A673 (cell line): Measurements from ENCODE around the gene RNASET2.
"Not testable (repeated sequence)": the region's sequence is repeated elsewhere in the genome, so short reads cannot be mapped to it uniquely, and the experiment has no call there.

ENCODE experiments used
- EZH2 ChIP-seq: fragments of 200-600 bp; sonication (generic); IDR thresholded peaks from 2 replicates; pipeline ENCODE4 v1.6.1; 2017; ENCODE audit warnings: borderline replicate concordance, low read depth, mild to moderate bottlenecking, mixed read lengths, antibody characterized with exemption, low read length; ENCODE audit not compliant: poor library complexity, severe bottlenecking
- TF ChIP-seq, protein P1 (sequence below): fragments of 300-800, 200-600 bp; sonication (generic); conservative IDR thresholded peaks from 2 replicates; pipeline ENCODE4 v1.5.1; 2017; ENCODE audit warnings: low read depth, mild to moderate bottlenecking, antibody characterized with exemption, low read length, moderate library complexity, mixed read lengths

DNA sequence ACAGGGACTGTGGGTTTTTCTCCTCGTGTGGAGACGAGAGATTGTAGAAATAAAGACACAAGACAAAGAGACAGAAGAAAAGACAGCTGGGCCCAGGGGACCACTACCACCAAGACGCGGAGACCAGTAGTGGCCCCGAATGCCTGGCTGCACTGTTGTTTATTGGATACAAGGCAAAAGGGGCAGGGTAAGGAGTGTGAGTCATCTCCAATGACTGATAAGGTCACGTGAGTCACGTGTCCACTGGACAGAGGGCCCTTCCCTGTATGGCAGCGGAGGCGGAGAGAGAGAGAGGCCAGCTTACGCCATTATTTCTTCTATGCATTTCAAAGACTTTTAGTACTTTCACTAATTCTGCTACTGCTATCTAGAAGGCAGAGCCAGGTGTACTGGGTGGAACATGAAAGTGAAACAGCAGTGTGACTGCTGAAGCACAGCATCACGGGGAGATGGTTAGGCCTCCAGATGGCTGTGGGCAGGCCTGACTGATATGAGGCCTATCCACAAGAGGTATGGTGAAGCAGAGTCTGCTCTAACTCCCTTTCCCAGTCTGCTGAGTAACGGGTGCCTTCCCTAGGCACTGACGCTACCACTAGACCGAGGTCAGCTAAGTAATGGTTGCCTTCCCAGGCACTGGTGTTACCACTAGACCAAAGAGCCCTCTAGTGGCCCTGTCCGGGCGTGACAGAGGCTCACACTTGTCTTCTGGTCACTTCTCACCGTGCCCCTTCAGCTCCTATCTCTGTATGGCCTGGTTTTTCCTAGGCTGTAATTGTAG, 5.3 kb downstream of the RNASET2 start:
- TF ChIP-seq, protein P1, sequence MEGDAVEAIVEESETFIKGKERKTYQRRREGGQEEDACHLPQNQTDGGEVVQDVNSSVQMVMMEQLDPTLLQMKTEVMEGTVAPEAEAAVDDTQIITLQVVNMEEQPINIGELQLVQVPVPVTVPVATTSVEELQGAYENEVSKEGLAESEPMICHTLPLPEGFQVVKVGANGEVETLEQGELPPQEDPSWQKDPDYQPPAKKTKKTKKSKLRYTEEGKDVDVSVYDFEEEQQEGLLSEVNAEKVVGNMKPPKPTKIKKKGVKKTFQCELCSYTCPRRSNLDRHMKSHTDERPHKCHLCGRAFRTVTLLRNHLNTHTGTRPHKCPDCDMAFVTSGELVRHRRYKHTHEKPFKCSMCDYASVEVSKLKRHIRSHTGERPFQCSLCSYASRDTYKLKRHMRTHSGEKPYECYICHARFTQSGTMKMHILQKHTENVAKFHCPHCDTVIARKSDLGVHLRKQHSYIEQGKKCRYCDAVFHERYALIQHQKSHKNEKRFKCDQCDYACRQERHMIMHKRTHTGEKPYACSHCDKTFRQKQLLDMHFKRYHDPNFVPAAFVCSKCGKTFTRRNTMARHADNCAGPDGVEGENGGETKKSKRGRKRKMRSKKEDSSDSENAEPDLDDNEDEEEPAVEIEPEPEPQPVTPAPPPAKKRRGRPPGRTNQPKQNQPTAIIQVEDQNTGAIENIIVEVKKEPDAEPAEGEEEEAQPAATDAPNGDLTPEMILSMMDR = peak; percentile 68
- not testable (repeated sequence) for TF ChIP-seq EZH2
